B cell (primary cell): ENCODE measurements around the gene MEAK7. TPM values are rescaled to one million over a fixed set of nuclear protein-coding genes. Genes with fewer than 3 reads are reported as not detected.
A peak's percentile ranks its signal among the peaks of the same experiment; 100 is the strongest.

Experiments
- ATAC-seq: fragments of 200-7000 bp; cut with Tn5 transposase; one replicate; pipeline ENCODE4 v1.10.0; 2021; ENCODE audit warnings: low read depth, mild to moderate bottlenecking, moderate number of reproducible peaks, moderate library complexity
- CTCF ChIA-PET: fragments of 350-600 bp; sonication (Branson Sonifier 250); formaldehyde crosslinking; loops from one replicate; lab custom pipeline; 2021; ENCODE audit warnings: antibody characterized with exemption, inconsistent platforms; lab: Charles Lee
- POLR2A ChIA-PET: fragments of 350-600 bp; sonication (Branson Sonifier 250); formaldehyde crosslinking; loops from one replicate; lab custom pipeline; 2021; ENCODE audit warnings: antibody characterized with exemption; lab: Charles Lee
- DNase-seq: peaks from one replicate; pipeline ENCODE4 v3.0.0; 2013
- H2AFZ ChIP-seq: 2 replicates; pipeline ENCODE4 v1.6.1; 2012; ENCODE audit warnings: mild to moderate bottlenecking, low read depth, low read length; ENCODE audit not compliant: insufficient read depth, poor library complexity, severe bottlenecking
- H3K27ac ChIP-seq, 2 donors: 1 replicate in 1 of 2; 2 replicates in 1 of 2; pipeline ENCODE4 v1.5.1; 2012 to 2013; ENCODE audit warnings: low read length in 2 of 2, mild to moderate bottlenecking in 2 of 2, moderate library complexity in 1 of 2
- H3K27me3 ChIP-seq, 4 experiments: fragments of 200-600 bp in 1 of 4; sonication (generic) in 1 of 4; replicated peaks in 1 of 4; 1 replicate in 2 of 4; 2 replicates in 2 of 4; pipeline versions ENCODE4 v1.6.1 to v1.7.0; 2013 to 2016; ENCODE audit warnings: low read length in 3 of 4, mild to moderate bottlenecking in 2 of 4, mixed read lengths in 1 of 4, moderate library complexity in 1 of 4; ENCODE audit not compliant: insufficient read depth in 4 of 4, control insufficient read depth in 3 of 4; ENCODE audit errors: control extremely low read depth in 1 of 4
- H3K36me3 ChIP-seq, 2 experiments: replicated peaks in 1 of 2; 1 replicate in 1 of 2; 2 replicates in 1 of 2; pipeline versions ENCODE4 v1.6.1 to v1.7.1; 2013; ENCODE audit warnings: low read length in 1 of 2; ENCODE audit not compliant: insufficient read depth in 2 of 2, control insufficient read depth in 1 of 2; ENCODE audit errors: control extremely low read depth in 1 of 2, extremely low read depth in 1 of 2
- H3K4me1 ChIP-seq, 2 donors: fragments of 200-600 bp in 1 of 2; sonication (generic) in 1 of 2; 1 replicate in 1 of 2; 2 replicates in 1 of 2; pipeline versions ENCODE4 v1.5.1 to v1.6.1; 2013 to 2017; ENCODE audit warnings: low read length in 2 of 2; ENCODE audit not compliant: control insufficient read depth in 2 of 2, insufficient read depth in 2 of 2
- H3K4me2 ChIP-seq: replicated peaks from 2 replicates; pipeline ENCODE3; 2012; ENCODE audit warnings: mild to moderate bottlenecking, low read depth, low read length; ENCODE audit not compliant: poor library complexity, severe bottlenecking
- H3K4me3 ChIP-seq, 5 experiments: fragments of 200-600 bp in 1 of 5; sonication (generic) in 1 of 5; 1 replicate in 3 of 5; 2 replicates in 2 of 5; pipeline versions ENCODE4 v1.5.1 to v1.7.0; 2011 to 2016; ENCODE audit warnings: low read length in 4 of 5, mild to moderate bottlenecking in 4 of 5, low read depth in 2 of 5, control low read depth in 1 of 5, moderate library complexity in 1 of 5; ENCODE audit not compliant: insufficient read depth in 1 of 5; ENCODE audit errors: control extremely low read depth in 1 of 5, extremely low read depth in 1 of 5
- H3K79me2 ChIP-seq: fragments of 200-600 bp; sonication (generic); one replicate; pipeline ENCODE4 v1.6.0; 2016; ENCODE audit warnings: low read length; ENCODE audit not compliant: control insufficient read depth, insufficient read depth
- H3K9ac ChIP-seq: fragments of 200-600 bp; sonication (generic); 2 replicates; pipeline ENCODE4 v1.6.1; 2017; ENCODE audit warnings: mild to moderate bottlenecking, low read length, moderate library complexity
- H3K9me3 ChIP-seq, 3 donors: one replicate each; pipeline versions ENCODE4 v1.6.1 to v1.7.1; 2013; ENCODE audit warnings: low read length in 2 of 3; ENCODE audit not compliant: control insufficient read depth in 2 of 3, insufficient read depth in 1 of 3; ENCODE audit errors: control extremely low read depth in 1 of 3
- H4K20me1 ChIP-seq: 2 replicates; pipeline ENCODE4 v1.6.0; 2012; ENCODE audit warnings: mild to moderate bottlenecking, low read length; ENCODE audit not compliant: insufficient read depth, control insufficient read depth, poor library complexity, severe bottlenecking
- H3K27ac Mint-ChIP-seq: one replicate; pipeline ENCODE4 v1.8.0; 2021; ENCODE audit warnings: mixed read lengths
- H3K27me3 Mint-ChIP-seq: one replicate; pipeline ENCODE4 v1.8.0; 2021; ENCODE audit warnings: mixed read lengths
- H3K4me1 Mint-ChIP-seq: one replicate; pipeline ENCODE4 v1.8.0; 2021; ENCODE audit warnings: mixed read lengths
- H3K4me3 Mint-ChIP-seq: one replicate; pipeline ENCODE4 v1.8.0; 2021; ENCODE audit warnings: mixed read lengths
- H3K9me3 Mint-ChIP-seq: one replicate; pipeline ENCODE4 v1.8.0; 2022; ENCODE audit warnings: mixed read lengths; ENCODE audit not compliant: insufficient read depth
- EZH2 ChIP-seq: IDR thresholded peaks from 2 replicates; pipeline ENCODE4 v1.6.1; 2012; ENCODE audit warnings: borderline replicate concordance, low read depth, mild to moderate bottlenecking, moderate library complexity, low read length; ENCODE audit not compliant: insufficient read depth, poor library complexity, severe bottlenecking
- WGBS: methylation state at CpG from one replicate; pipeline ENCODE4 v1.1.5; 2013; ENCODE audit warnings: missing lambda C conversion rate; ENCODE audit not compliant: insufficient coverage; 5-methylcytosine and 5-hydroxymethylcytosine counted together
- intact Hi-C: fragments of 100-400 bp; cut with micrococcal nuclease; formaldehyde crosslinking; loops from one replicate; pipeline ENCODE4 v1.10.0; 2022
- polyA plus RNA-seq: library from polyadenylated mRNA; depleted of rRNA; stranded (reverse); fragments of >200 nt; gene quantifications from 2 replicates; pipeline ENCODE4 v1.2.3, GENCODE V29; 2012
- total RNA-seq, 2 donors: library from RNA; stranded (reverse); fragments of 120-200 nt in 1 of 2; gene quantifications; 1 replicate in 1 of 2; 2 replicates in 1 of 2; pipeline versions ENCODE4 v1.2.3 to v1.2.4, GENCODE V29; 2013 to 2022
- TF ChIP-seq, protein P1 (sequence below): fragments of 200-600 bp; IDR thresholded peaks from one replicate; pipeline ENCODE4 v1.8.0; 2022; ENCODE audit warnings: antibody characterized with exemption, mild to moderate bottlenecking

Gene MEAK7
- total and polyA plus RNA-seq, 2 donors (not counting 1 experiment from before 2014, with no cell fraction given): 3.9 to 19.3 TPM

DNA sequence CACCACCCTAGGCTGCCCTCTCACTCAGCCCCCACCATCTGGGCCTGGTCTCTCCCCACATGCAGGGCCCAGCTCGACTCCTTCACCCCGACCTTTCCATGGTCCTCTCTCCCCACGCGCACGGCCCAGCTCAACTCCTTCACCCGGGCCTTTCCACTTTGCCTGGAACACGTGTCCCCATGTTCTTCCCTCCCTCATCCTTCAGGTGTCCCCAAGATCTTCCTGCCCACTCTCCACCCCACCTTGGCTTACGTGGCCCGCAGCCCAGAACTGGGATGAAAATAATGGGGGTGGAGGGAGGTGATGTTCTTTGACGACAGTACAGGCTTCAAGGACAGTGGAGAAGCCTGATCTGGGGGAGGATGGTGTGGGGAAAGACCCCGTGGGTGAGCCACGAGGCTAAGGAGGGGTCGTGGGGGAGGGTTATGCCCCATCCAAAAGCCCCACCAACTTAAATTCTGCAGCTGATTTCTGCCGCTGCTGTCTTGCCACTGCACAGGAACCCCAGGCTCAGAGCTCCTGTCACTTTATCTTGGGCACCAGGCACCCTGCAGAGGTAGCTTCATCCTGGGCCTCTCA lies 9.9 kb upstream of the MEAK7 start:
- Mint-ChIP-seq H3K4me3 (peak overlapping the region; percentile 63), H3K27me3 (no peaks in the 10 kb centered on the region), H3K27ac (peak overlapping the region; percentile 95), H3K9me3 (no peaks in the 10 kb centered on the region), H3K4me1 (peaks cover 33% of the 10 kb centered on the region)
- ATAC-seq (no peak), DNase-seq (no peak)
- TF ChIP-seq, protein P1, sequence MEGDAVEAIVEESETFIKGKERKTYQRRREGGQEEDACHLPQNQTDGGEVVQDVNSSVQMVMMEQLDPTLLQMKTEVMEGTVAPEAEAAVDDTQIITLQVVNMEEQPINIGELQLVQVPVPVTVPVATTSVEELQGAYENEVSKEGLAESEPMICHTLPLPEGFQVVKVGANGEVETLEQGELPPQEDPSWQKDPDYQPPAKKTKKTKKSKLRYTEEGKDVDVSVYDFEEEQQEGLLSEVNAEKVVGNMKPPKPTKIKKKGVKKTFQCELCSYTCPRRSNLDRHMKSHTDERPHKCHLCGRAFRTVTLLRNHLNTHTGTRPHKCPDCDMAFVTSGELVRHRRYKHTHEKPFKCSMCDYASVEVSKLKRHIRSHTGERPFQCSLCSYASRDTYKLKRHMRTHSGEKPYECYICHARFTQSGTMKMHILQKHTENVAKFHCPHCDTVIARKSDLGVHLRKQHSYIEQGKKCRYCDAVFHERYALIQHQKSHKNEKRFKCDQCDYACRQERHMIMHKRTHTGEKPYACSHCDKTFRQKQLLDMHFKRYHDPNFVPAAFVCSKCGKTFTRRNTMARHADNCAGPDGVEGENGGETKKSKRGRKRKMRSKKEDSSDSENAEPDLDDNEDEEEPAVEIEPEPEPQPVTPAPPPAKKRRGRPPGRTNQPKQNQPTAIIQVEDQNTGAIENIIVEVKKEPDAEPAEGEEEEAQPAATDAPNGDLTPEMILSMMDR: no peak
- TF ChIP-seq EZH2: no peak
- Histone ChIP-seq H3K4me1 (peaks cover 28 to 38% of the 10 kb centered on the region in 2 donors), H3K79me2 (peaks cover 9% of the 10 kb centered on the region), H3K36me3 (no peaks in the 10 kb centered on the region), H3K27ac (peak overlapping the region; percentile 43 to 62), H3K4me3 (peak overlapping the region in 1 of 5 experiments; percentile 22), H3K9ac (no peak overlapping the region), H4K20me1 (no peaks in the 10 kb centered on the region), H3K4me2 (peak overlapping the region; percentile 57), H3K9me3 (peaks cover 0 to 3% (median 0%) of the 10 kb centered on the region in 3 donors), H3K27me3 (peaks cover 0 to 3% (median 0%) of the 10 kb centered on the region in 4 experiments), H2AFZ (peak overlapping the region; percentile 56)
- POLR2A ChIA-PET: interaction anchor here (0.5 to 1.2 kb wide), 4 partner anchors 31 to 105 kb away, joined by 3 to 4 read pairs (median 4); no protein-coding TSS in a partner anchor
- intact Hi-C loops: loop anchor here (2.0 kb wide), 1 partner anchor 38 kb away; no protein-coding TSS in a partner anchor
- CTCF ChIA-PET: interaction anchor here (1.1 to 12.9 kb wide), 6 partner anchors 9 to 225 kb away, joined by 4 to 518 read pairs (median 26); partner anchors contain the start of genes COTL1 and MEAK7
- WGBS: 67% methylated on average over 6 of the region's 14 CpGs

DNA sequence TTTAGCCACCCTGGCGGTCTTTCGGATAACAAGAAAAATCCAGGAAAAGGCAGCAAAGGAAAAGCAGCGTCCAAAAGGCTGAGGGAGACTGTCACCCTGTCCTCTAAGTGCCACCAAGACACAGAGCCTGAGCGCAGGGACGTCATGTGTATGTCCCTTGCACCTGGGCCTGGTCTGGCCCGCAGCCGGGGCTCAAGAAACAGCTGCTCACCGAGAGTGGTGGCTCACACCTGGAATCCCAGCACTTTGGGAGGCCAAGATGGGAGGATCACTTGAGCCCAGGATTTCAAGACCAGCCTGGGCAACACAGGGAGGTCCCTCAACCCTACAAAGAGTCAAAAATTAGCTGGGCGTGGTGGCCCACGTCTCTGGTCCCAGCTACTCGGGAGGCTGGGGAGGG lies 9.2 kb upstream of the MEAK7 start:
- no peak overlapping the region for H3K27ac Mint-ChIP-seq
- ATAC-seq (no peak), DNase-seq (no peak)
- H3K4me3 Mint-ChIP-seq: no peak overlapping the region
- no peaks in the 10 kb centered on the region for H3K27me3 Mint-ChIP-seq
- CTCF ChIA-PET: interaction anchor here (1.0 to 12.9 kb wide), 10 partner anchors 9 to 240 kb away, joined by 3 to 518 read pairs (median 4); partner anchors contain the start of genes COTL1 and MEAK7
- Histone ChIP-seq H3K4me2 (no peak overlapping the region), H4K20me1 (no peaks in the 10 kb centered on the region), H3K79me2 (peaks cover 9% of the 10 kb centered on the region), H2AFZ (no peak overlapping the region), H3K4me1 (peaks cover 28 to 38% of the 10 kb centered on the region in 2 donors), H3K4me3 (no peak overlapping the region), H3K27ac (peak overlapping the region; percentile 43 to 62), H3K27me3 (peaks cover 0 to 3% (median 0%) of the 10 kb centered on the region in 4 experiments), H3K9me3 (peaks cover 0 to 3% (median 0%) of the 10 kb centered on the region in 3 donors), H3K36me3 (no peaks in the 10 kb centered on the region), H3K9ac (no peak overlapping the region)
- H3K9me3 Mint-ChIP-seq: no peaks in the 10 kb centered on the region
- WGBS: 87% methylated on average over 8 of the region's 11 CpGs
- intact Hi-C loops: loop anchor here (2.0 kb wide), 1 partner anchor 39 kb away; no protein-coding TSS in a partner anchor
- POLR2A ChIA-PET: interaction anchor here (0.5 to 0.7 kb wide), 3 partner anchors 10 to 130 kb away, joined by 4 to 7 read pairs (median 5); no protein-coding TSS in a partner anchor
- peaks cover 33% of the 10 kb centered on the region for H3K4me1 Mint-ChIP-seq
- TF ChIP-seq, protein P1: no peak
- TF ChIP-seq EZH2: no peak
